ENCODE results near the gene MRPL12.
"Not testable (repeated sequence)": the region's sequence is repeated elsewhere in the genome, so short reads cannot be mapped to it uniquely, and the experiment has no call there.

Gene MRPL12

DNA sequence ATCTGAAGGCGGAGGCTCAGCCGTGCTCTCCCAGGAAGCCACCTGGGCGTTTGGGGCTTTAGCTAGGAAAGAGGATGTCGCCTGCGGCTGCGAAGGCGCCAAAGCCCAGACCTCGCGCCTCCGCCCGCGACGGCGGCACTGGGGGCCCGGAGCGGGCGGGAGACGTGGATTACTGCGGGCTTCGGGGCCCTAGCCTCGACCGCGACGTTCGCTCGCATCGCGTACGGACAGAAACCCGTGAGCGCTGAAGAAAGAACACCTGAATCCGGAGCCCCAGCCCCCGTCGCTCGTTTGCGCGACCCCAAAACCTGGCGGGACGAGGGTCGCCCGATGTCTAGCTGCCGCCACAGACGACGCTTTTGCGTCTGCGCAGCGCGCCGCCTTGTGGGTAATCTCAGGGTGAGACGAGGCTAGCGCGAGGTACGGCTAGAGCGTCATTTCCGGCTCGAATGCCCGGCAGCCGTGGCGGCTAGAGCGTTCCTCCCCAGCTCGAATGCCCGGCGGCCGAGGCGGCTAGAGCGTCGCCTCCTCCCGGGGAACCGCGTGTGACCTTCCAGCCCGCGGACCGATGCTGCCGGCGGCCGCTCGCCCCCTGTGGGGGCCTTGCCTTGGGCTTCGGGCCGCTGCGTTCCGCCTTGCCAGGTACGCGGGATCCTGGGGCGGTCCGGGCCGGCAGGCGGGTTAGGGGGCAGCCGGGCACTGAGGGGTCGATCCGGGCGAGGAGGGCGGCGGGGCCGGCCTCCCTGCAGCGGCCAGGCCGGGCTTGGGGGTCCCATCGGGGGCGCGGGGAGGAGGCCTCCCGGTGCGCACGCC lies at the start of gene MRPL12:
Gene MRPL12 (plus strand): TSS at position 434 of the 813 bp plus-strand sequence. CDS start 135 bp downstream, at position 569.
- peak; percentile 69 for DNase-seq (ENCODE audit: low read depth, low spot score)

DNA sequence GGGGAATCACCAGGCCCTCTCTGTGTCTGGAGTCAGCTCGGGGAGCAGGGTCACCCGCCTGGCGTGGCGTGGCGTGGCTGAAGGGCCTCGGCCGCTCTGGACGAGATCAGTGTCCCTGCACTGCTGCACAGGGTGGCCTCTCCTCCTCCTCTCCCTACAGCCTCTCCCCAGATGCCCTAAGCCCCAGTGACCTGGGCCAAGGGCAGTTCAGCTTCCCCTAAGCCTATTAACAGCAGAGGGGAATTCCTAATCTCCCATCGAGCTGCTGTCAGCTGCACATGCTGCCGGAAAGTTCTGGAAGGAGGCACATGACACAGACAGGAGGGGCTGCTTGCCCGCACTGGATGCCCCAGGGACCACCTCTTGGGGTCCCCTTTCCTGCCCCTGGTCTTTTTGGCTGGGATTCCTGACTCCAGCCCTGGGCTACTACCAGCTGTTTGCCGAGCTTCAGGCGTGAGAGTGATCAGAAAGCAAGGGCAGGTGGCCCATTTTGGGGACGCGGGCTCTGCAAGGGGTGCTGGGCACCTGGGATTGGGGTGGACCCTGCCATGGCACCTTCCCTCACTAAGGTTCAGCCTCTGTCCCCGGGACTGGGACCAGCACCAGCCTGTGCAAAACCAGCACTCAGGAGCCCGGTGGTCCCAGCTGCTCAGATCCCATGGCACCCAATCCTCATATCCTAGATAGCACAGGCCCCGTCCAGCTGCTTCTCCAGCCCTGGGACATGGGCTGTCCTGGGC lies 47.6 kb upstream of the MRPL12 start:
- DNase-seq (ENCODE audit: low read depth, low spot score): no peak

DNA sequence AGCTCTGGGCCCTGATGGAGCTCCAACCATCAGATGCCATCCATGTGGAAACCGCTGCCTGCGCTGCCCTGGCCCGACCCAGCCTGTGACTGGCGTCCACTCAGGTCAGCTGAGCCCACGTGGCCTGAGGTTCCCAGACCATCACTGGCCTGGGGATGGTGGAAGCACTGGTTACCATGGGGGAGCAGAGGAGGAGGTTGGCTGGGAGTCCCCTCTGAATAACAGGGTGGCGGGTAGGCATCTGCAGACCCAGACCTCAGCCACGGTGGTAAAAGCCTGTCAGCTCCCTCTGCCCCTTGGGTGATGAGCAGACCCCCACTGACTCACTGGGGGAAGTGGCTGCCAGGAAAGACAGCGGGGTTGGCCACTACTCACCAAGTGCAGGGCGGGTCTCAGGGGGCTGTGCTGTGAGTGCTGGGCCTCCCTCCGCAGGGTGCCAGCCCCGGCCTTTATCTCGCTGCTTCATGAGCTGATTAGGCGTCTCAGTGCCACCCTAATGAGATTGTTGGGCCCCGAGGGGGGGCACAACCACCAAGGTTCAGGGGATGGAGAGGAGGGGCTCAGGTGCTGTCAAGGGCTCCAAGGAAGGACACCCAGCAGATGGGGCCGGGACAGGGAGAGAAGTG lies 46.9 kb upstream of the MRPL12 start, which contains the start of gene PDE6G:
Gene PDE6G (minus strand): TSS at position 425 of the 626 bp plus-strand sequence. CDS start 3,237 bp downstream, outside the sequence.
- DNase-seq (ENCODE audit: low read depth, low spot score): no peak

DNA sequence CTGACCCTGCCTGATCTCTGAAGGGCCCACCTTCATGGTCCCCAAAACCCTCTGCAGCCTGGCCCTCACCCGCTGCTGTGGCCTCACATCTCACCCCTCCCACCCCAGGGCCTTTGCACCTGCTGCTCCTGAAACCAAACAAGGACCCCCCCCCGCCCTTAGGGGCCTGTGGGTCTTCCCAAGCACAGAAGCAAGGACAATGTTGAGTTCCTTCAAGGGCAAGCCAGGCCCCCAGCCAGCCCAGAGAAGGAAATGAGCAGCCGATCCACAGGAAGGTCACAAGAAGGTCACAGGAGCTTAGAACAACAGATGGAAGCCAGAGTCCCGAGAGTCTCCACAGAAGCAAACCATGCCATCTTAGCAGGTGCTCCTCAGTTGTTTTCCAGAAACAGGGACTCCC lies 46.3 kb upstream of the MRPL12 start:
- DNase-seq (ENCODE audit: low read depth, low spot score): no peak

DNA sequence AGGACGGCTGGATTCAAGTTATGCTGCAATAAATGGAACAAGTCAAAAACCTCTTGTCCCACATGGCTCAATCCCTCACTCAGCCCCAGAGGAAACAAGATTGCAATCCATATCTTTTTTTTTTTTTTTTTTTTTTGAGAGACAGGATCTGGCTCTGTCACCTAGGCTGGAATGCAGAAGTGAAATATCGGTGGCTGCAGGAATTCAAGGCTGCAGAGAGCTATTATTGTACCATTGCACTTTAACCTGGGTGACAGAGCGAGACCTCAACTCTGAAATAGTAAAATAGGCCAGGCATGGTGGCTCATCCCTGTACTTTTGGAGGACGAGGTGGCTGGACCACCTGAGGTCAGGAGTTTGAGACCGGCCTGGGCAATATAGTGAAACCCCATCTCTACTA lies 44.1 kb upstream of the MRPL12 start:
- DNase-seq (ENCODE audit: low read depth, low spot score): no peak

DNA sequence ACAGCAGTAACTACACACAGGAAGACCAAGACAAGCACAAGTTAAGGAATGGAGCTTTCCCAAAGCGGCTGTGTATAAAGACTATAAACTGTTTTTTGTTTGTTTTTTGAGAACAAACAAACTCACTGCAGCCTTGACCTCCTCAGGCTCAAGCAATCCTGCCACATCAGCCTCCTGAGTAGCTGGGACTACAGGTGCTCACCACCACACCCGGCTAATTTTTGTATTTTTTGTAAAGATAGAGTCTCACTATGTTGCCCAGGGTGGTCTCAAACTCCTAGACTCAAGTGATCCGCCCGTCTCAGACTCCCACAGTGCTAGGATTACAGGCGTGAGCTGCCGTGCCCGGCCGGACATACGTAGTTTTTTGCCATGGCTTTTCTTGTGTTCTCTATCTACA lies 42.7 kb upstream of the MRPL12 start:
- DNase-seq (ENCODE audit: low read depth, low spot score): no peak

DNA sequence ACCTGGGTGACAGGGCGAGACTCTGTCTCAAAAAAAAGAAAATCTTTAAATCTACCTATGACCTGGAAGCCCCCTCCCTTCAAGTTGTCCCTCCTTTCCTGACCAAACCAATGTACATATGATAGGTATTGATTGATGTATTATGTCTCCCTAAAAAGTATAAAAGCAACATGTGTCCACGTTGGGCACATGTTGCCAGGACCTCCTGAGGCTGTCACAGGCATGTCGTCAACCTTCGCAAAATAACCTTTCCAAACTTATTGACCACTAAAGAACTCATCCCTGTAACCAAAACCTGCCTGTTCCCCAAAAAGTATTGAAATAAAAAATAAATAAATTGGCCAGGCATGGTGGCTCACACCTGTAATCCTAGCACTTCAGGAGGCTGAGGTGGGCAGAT lies 41.2 kb upstream of the MRPL12 start:
- no peak for DNase-seq (ENCODE audit: low read depth, low spot score)

DNA sequence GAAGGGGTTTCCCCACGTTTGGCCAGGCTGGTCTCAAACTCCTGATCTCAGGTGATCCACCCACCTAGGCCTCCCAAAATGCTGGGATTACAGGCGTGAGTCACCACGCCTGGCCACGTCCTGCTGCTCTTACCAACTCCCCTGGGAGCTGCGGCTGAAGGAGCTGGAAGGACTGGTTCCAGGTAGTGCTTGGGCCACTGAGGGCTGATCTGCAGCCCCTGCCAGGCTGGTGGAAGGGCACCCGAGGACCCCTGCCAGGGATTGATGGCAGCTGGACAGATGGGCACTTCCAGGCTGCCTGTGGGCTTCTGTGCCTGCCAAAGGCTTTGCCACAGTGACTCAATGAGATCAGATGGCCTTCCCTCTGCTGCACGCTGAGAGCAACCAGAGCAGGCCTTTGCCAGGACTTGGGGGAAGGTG lies 39.1 kb upstream of the MRPL12 start:
- DNase-seq (ENCODE audit: low read depth, low spot score): no peak

DNA sequence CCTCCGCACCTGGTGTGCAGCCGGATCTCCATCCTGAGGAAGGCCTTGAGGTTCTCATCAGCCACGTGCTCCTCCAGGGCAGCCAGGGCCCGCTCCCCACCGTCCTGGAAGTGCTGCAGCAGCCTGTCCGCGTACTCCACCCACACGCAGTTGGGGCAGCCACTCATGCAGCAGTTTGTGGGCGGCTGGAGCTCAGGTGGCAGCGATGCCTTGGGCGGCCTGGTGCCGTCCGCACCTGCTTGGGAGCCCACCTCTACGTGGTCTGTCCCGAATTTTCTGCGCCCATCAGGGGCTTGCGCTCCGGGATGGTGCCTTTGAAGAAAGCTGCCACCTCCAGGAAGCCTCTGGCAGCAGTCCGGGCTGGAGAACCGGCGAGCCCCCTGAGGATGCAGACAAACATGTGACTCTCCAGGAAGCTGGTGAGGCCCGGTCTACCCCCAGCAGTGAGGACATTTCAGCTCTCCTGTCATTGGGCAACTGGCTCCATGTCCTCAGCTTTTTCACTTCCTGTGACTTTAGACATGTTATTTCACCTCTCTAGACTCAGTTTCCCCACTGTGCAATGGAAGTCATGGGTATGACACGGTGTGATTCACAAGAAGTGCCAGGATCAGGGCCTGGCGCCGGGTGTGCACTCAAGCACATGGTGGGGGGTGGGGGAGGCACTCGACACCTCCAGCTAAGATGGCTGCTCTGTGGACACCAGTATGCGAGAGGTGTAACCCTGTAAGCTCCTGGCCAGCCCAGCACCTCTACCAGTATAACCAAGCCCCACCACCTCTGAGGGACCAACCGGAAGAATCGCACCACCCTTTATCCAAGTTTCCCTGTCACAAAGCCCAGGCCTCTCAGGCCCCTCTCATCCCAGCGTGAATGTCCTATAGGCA lies 37.7 kb upstream of the MRPL12 start:
- DNase-seq (ENCODE audit: low read depth, low spot score): no peak

DNA sequence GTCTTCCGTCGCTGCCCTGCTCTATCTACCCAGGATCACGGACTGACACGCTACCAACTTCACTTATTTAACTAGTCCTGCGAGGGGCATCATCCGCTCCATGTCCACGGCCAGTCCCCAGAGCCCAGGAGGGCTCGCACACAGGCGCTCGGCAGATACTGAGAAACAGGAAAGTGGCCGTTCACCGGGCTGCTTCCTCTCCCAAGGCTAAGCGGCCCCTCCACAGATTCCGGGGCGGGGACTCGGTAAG lies 37.1 kb upstream of the MRPL12 start:
- no peak for DNase-seq (ENCODE audit: low read depth, low spot score)

DNA sequence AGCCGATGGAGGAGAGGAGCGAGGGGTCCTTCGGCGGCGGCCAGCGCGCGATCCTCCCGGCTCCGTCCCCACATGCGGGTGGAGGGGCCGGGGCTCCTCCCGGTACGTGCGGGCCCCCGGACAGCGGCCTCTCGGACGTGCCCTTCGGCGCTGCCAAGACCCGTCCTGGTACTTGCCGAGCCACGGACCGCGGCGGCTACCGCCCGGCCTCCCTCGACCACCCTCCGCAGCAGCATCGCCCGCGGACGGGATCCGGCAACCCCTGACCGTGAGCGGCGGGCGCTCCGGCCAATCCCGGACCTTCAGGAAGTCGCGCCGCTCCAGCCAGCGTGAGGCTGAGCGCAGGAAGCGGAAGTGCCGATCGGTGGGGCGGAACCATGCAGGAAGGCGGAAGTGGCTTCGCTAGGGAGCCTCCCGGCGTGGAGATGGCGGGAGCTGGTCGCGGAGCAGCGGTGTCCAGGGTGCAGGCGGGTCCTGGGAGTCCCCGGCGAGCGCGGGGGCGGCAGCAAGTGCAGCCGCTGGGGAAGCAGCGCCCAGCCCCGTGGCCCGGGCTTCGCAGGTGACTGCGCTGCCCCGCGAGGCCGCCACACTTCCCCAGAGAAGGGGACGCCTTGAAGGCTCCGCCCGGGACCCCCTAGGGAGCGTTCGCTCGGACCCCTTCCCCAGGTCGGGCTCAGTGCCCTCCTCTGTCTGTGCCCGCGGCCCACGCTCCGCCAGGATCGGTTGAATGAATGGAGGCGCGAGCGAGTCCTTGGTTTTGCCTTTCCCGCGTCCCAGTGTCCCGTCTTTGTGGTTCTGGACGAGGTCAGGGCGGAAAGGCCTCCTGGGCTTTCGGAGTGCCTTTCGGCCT lies 36.6 kb upstream of the MRPL12 start, which contains the start of the genes CCDC137 and OXLD1:
Gene CCDC137 (plus strand): TSS at position 396 of the 850 bp plus-strand sequence. CDS start 30 bp downstream, at position 426.
Gene OXLD1 (minus strand): TSS at position 264 of the 850 bp plus-strand sequence. CDS start 28 bp downstream, at position 236.
- peak; percentile 86 for DNase-seq (ENCODE audit: low read depth, low spot score)

DNA sequence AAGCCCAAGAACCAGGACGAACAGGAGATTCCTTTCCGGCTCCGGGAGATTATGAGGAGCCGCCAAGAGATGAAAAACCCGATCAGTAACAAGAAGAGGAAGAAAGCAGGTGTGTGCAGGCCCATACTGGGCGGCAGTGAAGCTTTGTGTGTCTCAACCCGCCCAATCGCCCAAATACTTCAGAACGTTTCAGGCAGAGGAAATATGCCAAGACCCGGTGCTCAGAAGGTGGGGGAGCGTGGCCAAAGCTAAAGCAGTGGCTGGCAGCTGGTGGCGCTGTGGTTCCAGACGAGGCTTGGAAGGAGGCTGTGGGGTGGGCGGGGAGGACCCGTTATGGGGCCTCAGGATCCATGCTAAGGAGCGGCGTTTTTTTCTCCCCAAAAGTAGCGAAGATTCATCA lies 35.4 kb upstream of the MRPL12 start:
- no peak for DNase-seq (ENCODE audit: low read depth, low spot score)

DNA sequence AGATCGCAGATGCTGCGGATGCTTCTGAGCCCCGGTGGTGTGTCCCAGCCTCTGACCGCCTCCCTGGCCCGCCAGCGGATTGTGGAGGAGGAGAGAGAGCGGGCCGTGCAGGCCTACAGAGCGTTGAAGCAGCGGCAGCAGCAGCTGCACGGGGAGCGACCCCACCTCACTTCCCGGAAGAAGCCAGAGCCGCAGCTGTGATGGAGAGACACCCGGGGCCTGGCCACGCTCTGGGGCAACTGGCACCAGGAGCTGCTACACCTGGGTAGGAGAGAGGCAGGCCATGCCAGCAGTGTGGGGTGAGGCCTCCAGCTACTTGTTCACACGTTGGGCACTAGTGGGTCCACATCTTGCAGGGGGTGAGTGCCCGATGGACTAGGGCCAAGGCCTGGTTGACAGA lies 30.7 kb upstream of the MRPL12 start:
- no peak for DNase-seq (ENCODE audit: low read depth, low spot score)

DNA sequence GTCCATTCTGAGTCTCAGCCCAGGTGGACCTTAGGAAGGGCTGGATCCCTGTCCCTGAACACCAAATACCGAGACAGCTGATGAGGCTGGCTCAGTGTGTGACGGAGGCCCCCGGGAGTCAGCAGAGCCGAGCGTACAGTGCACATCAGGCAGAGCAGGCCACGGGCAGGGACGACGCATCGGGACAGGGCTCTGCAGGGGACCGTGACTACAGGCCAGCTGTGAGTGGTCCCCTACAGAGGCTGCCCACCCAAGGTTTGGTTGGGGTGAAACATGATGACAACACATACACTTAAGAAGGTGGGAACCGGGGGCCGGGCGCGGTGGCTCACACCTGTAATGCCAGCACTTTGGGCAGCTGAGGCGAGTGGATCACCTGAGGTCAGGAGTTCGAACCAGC lies 30.2 kb upstream of the MRPL12 start:
- DNase-seq (ENCODE audit: low read depth, low spot score): no peak

DNA sequence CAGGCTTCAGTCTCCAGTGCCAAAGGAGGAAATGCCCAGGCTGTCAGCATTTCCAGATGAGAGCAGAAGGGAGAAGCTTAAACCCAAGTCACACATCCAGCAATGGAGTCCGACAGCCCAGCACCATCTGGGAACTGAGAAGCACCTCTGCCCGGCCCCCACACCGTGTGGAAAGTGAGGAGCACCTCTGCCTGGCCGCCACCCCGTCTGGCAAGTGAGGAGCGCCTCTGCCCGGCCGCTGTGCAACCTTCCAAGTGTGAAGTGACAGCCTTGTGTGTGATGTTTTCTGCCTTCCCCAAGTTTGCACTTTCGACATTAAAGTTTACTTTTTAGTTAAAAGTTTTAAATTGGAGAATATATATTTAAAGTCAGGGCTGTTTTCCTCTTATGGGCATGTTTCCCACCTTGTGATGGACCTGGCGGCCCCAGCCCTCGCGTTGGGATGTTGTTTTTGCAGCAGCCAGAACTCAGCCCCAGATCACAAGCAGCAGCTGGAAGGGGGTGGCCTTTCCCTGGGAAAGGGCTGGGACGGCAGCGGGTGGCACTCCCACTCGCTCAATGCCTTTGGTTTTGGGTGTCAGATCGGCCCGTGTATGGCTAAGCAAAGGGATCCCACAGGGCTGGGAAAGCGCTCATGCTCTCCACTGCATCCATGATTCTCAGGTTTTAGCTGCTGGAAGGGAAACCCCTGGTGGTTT lies 29.5 kb upstream of the MRPL12 start:
- no peak for DNase-seq (ENCODE audit: low read depth, low spot score)

DNA sequence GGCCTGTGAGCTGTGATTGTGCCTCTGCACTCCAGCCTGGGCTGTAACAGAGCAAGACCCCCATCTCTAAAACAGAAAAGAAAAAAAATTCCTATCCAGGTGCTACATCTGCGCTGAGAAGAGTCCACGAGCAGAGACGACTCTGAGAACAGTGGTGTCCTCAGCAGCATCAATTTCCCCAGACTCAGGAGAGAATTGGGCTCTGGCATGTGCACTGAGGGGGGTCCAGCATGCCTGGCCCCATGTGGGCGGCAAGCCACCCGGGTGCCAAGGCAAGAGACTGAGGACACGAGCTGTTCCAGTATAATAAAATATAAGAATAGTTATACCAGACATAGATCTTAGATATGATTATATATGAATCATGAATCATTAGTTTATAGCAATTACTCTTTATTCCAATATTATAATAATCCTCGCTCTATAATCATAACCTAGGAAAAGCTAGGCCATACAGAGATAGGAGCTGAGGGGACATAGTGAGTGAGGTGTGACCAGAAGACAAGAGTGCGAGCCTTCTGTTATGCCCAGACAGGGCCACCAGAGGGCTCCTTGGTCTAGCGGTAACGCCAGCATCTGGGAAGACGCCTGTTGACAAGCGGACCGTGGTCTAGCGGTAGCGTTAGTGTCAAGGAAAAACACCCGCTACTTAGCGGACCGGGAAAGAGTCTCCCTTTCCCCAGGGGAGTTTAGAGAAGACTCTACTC lies 27.5 kb upstream of the MRPL12 start:
- not testable (repeated sequence) for DNase-seq (ENCODE audit: low read depth, low spot score)

DNA sequence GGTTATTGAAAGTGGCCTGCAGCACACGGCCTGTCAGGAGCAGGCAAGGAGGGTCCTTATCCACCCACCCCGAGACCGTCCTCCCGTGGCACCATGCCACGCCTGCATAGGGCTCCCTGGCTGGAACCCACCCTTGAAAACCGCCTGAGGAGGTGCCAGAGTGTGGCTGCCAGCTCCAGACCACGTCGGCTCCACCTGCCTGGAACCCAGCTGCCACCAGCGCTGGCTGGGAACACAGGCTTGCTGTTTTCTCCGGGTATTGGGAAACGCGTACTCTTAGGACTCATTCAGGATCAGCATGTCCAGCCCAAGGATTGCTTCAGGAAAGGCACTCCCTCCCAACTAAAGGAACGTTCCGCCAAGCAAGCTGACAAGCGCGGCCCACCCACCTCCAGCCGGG lies 26.3 kb upstream of the MRPL12 start:
- no peak for DNase-seq (ENCODE audit: low read depth, low spot score)

DNA sequence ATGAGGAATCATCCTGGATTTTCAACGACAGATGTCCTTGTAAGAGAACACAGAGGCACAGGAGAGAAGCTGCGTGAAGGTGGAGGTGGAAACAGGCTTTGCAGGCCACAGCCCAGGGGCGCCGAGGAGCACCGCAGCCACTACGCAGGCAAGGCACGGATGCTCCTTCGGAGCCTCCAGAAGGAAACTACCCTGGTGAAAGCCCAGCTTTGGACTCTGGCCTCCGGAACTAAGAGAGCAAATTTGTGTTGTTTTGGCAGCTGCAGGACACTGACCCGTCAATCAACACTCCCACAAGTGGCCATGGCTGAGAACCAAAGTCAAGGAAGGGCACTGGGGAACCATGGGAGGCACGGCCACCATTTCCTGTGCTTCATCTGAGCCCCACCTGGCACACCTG lies 23.0 kb upstream of the MRPL12 start:
- no peak for DNase-seq (ENCODE audit: low read depth, low spot score)

DNA sequence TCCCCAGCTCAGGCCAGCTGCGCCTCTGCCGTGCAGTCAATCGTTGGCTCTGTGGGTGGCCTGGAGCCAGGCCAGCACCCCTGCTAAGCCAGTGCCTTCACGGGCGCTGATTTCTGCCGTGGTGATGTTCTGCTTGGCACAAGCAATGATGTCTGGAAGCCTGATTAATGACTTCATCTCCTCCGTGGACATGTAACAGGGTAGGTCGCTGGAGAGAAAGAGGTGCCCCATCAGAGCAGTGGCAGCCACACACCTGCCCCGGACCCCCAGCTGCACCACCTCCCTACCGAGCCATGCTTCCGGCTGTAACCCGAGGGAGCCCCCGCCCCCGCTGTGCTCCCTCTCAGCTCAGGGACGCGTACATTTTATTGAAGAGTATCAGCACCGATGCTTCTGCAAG lies 21.5 kb upstream of the MRPL12 start:
- peak; percentile 91 for DNase-seq (ENCODE audit: low read depth, low spot score)

Measured in brain pericyte (primary cell).